WTC11 (cell line): ENCODE measurements around the gene GALNT9. TPM values are rescaled to one million over a fixed set of nuclear protein-coding genes. Genes with fewer than 3 reads are reported as not detected.

ENCODE experiments used
- ATAC-seq: fragments of 200-7000 bp; cut with Tn5 transposase; 2 replicates; pipeline ENCODE4 v1.10.0; 2021; ENCODE audit warnings: mild to moderate bottlenecking, moderate library complexity
- CTCF ChIA-PET: fragments of 300-600 bp; sonication (Branson Sonifier 250); formaldehyde crosslinking; loops from one replicate; lab custom pipeline; 2021; ENCODE audit warnings: antibody characterized with exemption; lab: Charles Lee
- POLR2A ChIA-PET: fragments of 350-600 bp; sonication (Branson Sonifier 250); formaldehyde crosslinking; loops from one replicate; lab custom pipeline; 2021; ENCODE audit warnings: antibody characterized with exemption; lab: Charles Lee
- DNase-seq: peaks from one replicate; pipeline ENCODE4 v3.0.0; 2021; ENCODE audit warnings: low spot score
- H3K27ac Mint-ChIP-seq: 2 replicates; pipeline ENCODE4 v1.8.0; 2021; ENCODE audit warnings: mixed read lengths
- H3K27me3 Mint-ChIP-seq: 2 replicates; pipeline ENCODE4 v1.8.0; 2021; ENCODE audit warnings: low read depth, mild to moderate bottlenecking, moderate library complexity, mixed read lengths
- H3K36me3 Mint-ChIP-seq: 2 replicates; pipeline ENCODE4 v1.8.0; 2021; ENCODE audit warnings: mixed read lengths
- H3K4me1 Mint-ChIP-seq: 2 replicates; pipeline ENCODE4 v1.8.0; 2022; ENCODE audit warnings: mixed read lengths
- H3K4me3 Mint-ChIP-seq: 2 replicates; pipeline ENCODE4 v1.8.0; 2021; ENCODE audit warnings: mild to moderate bottlenecking, moderate library complexity, mixed read lengths
- H3K9me3 Mint-ChIP-seq: 2 replicates; pipeline ENCODE4 v1.8.0; 2021; ENCODE audit warnings: mixed read lengths
- ARID4B ChIP-seq: sonication (generic); formaldehyde crosslinking; IDR thresholded peaks from 2 replicates; pipeline ENCODE4 v1.8.0; 2023; ENCODE audit warnings: missing genetic modification reagents, mild to moderate bottlenecking, borderline replicate concordance
- CREM ChIP-seq: sonication (generic); formaldehyde crosslinking; IDR thresholded peaks from 2 replicates; pipeline ENCODE4 v1.8.1; 2022; ENCODE audit warnings: mild to moderate bottlenecking, missing genetic modification reagents, moderate library complexity
- E2F5 ChIP-seq: sonication (generic); formaldehyde crosslinking; IDR thresholded peaks from 2 replicates; pipeline ENCODE4 v1.8.1; 2022; ENCODE audit warnings: mild to moderate bottlenecking, moderate library complexity, missing genetic modification reagents
- ESRRA ChIP-seq: sonication (generic); formaldehyde crosslinking; IDR thresholded peaks from 2 replicates; pipeline ENCODE4 v1.8.1; 2022; ENCODE audit warnings: mild to moderate bottlenecking, missing genetic modification reagents, borderline replicate concordance
- ETV6 ChIP-seq: sonication (generic); formaldehyde crosslinking; IDR thresholded peaks from 2 replicates; pipeline ENCODE4 v1.8.1; 2022; ENCODE audit warnings: mild to moderate bottlenecking, missing genetic modification reagents
- FOXP1 ChIP-seq: sonication (generic); formaldehyde crosslinking; IDR thresholded peaks from 2 replicates; pipeline ENCODE4 v1.8.0; 2022; ENCODE audit warnings: missing genetic modification reagents, mild to moderate bottlenecking, moderate library complexity, borderline replicate concordance
- IRF1 ChIP-seq: sonication (generic); formaldehyde crosslinking; IDR thresholded peaks from 2 replicates; pipeline ENCODE4 v1.8.0; 2023; ENCODE audit warnings: missing genetic modification reagents
- JUN ChIP-seq: sonication (generic); formaldehyde crosslinking; IDR thresholded peaks from 2 replicates; pipeline ENCODE4 v1.8.0; 2023; ENCODE audit warnings: mild to moderate bottlenecking, missing genetic modification reagents
- NR1H2 ChIP-seq: sonication (generic); formaldehyde crosslinking; IDR thresholded peaks from 2 replicates; pipeline ENCODE4 v1.9.0; 2021; ENCODE audit warnings: mild to moderate bottlenecking, moderate library complexity, missing genetic modification reagents
- RELA ChIP-seq: sonication (generic); formaldehyde crosslinking; IDR thresholded peaks from 2 replicates; pipeline ENCODE4 v1.8.1; 2022; ENCODE audit warnings: missing genetic modification reagents, mild to moderate bottlenecking, borderline replicate concordance
- SP1 ChIP-seq: sonication (generic); formaldehyde crosslinking; conservative IDR thresholded peaks from 2 replicates; pipeline ENCODE4 v1.8.1; 2022; ENCODE audit warnings: missing genetic modification reagents
- ZNF121 ChIP-seq: sonication (generic); formaldehyde crosslinking; IDR thresholded peaks from 2 replicates; pipeline ENCODE4 v1.8.0; 2023; ENCODE audit warnings: missing genetic modification reagents
- ZNF138 ChIP-seq: sonication (generic); formaldehyde crosslinking; conservative IDR thresholded peaks from 2 replicates; pipeline ENCODE4 v1.8.1; 2022; ENCODE audit warnings: mild to moderate bottlenecking, moderate library complexity, missing genetic modification reagents
- ZNF232 ChIP-seq: sonication (generic); formaldehyde crosslinking; IDR thresholded peaks from 2 replicates; pipeline ENCODE4 v1.8.0; 2022; ENCODE audit warnings: mild to moderate bottlenecking, missing genetic modification reagents
- total RNA-seq: library from RNA; stranded (reverse); gene quantifications from 3 replicates; pipeline ENCODE4 v1.2.3, GENCODE V29; 2021
- TF ChIP-seq, protein P1 (sequence below): sonication (generic); formaldehyde crosslinking; IDR thresholded peaks from 2 replicates; pipeline ENCODE4 v1.8.0; 2023; ENCODE audit warnings: mild to moderate bottlenecking, missing genetic modification reagents
- TF ChIP-seq, protein P2 (sequence below): fragments of 250-450 bp; sonication (Bioruptor Pico); conservative IDR thresholded peaks from 2 replicates; pipeline ENCODE4 v1.9.0; 2021; ENCODE audit warnings: mild to moderate bottlenecking
- TF ChIP-seq, protein P3 (sequence below): sonication (generic); formaldehyde crosslinking; IDR thresholded peaks from 2 replicates; pipeline ENCODE4 v1.8.1; 2022; ENCODE audit warnings: mild to moderate bottlenecking, missing genetic modification reagents, moderate library complexity, borderline replicate concordance

GALNT9 gene
- total RNA-seq, 1 experiment from 2014 or later, result 0.90 TPM

DNA sequence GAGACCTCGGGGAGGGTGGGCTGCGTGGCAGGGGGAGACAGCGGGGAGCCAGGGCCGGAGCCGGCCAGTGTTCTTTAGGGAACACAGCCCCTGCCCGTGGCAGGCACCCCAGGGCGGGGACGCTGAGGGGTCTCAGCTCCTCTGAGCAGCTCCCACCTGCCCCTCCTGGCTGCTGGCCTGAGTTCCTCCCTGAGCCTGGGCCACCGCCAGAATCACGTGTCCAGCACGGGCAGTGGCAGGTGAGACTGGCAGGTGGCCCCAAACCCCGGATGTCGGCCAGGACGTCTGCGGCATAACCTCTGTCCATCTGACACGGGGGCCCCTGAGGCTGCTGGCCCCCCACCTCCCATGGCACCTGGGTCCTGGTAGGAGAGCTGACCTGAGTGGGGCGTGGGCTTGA is 160.0 kb downstream of the GALNT9 start (continued):
- TF ChIP-seq ZNF232 (CRISPR knock-in tag) (no peak), SP1 (CRISPR knock-in tag) (no peak), CREM (CRISPR knock-in tag) (no peak)
- TF ChIP-seq, all 79 proteins: peak for 0

DNA sequence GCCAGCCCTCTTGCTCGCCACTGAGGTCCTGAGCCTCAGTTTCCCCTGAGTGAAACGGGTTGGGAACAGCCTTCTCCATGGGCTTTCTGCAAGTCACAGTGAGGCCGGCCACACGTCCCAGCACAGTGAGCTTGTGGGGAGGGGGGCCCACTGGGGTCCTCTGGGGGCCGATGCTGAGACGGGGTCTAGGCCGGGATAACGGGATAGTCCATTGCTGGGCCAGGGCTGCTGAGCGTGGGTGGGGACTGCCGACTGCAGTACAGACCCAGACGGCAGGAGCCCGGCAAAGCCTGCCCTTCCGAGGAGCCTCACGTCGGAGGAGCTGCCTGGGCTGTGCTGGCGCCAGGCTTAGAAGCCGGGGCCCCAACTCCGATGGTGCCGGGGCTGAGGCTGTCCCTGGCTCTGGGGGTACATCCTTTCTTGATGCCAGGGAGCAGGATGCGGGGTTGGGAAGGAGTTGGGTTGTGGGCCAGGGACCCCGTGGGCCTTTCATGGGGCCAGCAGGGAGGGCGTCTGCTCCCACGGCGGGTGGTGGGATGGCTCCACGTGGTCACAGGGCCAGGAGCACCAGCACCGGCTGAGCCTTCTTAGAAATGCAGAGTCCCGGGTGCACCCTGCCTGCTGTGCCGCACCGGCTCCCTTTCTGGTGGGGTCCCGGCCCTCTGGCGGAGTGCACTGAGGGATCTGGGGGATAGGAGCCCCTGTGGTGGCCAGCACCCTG is 160.9 kb downstream of the GALNT9 start:
- DNase-seq, result peak; percentile 8
- ATAC-seq, result no peak
- Mint-ChIP-seq H3K4me3 (no peak overlapping the region), H3K36me3 (no peaks in the 10 kb centered on the region), H3K4me1 (no peaks in the 10 kb centered on the region), H3K27ac (no peak overlapping the region), H3K27me3 (peaks cover 25% of the 10 kb centered on the region), H3K9me3 (peaks cover 15% of the 10 kb centered on the region)
- no peak for TF ChIP-seq ESRRA (CRISPR knock-in tag)
- TF ChIP-seq ETV6 (CRISPR knock-in tag), result no peak
- no peak for TF ChIP-seq RELA (CRISPR knock-in tag)
- ChIA-PET CTCF (interaction anchor here (1.4 to 1.8 kb wide), 3 partner anchors 15 to 246 kb away, joined by 3 to 7 read pairs (median 5); no protein-coding TSS in a partner anchor), POLR2A (no interaction called here)

- ChIA-PET CTCF (interaction anchor here (1.4 to 1.8 kb wide), 3 partner anchors 14 to 246 kb away, joined by 3 to 7 read pairs (median 5); no protein-coding TSS in a partner anchor), POLR2A (no interaction called here)
- Mint-ChIP-seq H3K4me3 (no peak overlapping the region), H3K27me3 (peaks cover 20% of the 10 kb centered on the region), H3K9me3 (peaks cover 15% of the 10 kb centered on the region), H3K27ac (no peak overlapping the region), H3K4me1 (no peaks in the 10 kb centered on the region), H3K36me3 (no peaks in the 10 kb centered on the region)
- peak; percentile 12 for DNase-seq
- no peak for ATAC-seq
- TF ChIP-seq JUN (no peak), NR1H2 (CRISPR knock-in tag) (no peak), ETV6 (CRISPR knock-in tag) (no peak), SP1 (CRISPR knock-in tag) (no peak), ZNF121 (CRISPR knock-in tag) (no peak), E2F5 (no peak), ARID4B (CRISPR knock-in tag) (no peak), ZNF232 (CRISPR knock-in tag) (no peak), IRF1 (CRISPR knock-in tag) (no peak), FOXP1 (no peak), CREM (CRISPR knock-in tag) (no peak), ZNF138 (CRISPR knock-in tag) (no peak)
- TF ChIP-seq, protein P1, sequence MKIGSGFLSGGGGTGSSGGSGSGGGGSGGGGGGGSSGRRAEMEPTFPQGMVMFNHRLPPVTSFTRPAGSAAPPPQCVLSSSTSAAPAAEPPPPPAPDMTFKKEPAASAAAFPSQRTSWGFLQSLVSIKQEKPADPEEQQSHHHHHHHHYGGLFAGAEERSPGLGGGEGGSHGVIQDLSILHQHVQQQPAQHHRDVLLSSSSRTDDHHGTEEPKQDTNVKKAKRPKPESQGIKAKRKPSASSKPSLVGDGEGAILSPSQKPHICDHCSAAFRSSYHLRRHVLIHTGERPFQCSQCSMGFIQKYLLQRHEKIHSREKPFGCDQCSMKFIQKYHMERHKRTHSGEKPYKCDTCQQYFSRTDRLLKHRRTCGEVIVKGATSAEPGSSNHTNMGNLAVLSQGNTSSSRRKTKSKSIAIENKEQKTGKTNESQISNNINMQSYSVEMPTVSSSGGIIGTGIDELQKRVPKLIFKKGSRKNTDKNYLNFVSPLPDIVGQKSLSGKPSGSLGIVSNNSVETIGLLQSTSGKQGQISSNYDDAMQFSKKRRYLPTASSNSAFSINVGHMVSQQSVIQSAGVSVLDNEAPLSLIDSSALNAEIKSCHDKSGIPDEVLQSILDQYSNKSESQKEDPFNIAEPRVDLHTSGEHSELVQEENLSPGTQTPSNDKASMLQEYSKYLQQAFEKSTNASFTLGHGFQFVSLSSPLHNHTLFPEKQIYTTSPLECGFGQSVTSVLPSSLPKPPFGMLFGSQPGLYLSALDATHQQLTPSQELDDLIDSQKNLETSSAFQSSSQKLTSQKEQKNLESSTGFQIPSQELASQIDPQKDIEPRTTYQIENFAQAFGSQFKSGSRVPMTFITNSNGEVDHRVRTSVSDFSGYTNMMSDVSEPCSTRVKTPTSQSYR, result no peak
- TF ChIP-seq, protein P2, sequence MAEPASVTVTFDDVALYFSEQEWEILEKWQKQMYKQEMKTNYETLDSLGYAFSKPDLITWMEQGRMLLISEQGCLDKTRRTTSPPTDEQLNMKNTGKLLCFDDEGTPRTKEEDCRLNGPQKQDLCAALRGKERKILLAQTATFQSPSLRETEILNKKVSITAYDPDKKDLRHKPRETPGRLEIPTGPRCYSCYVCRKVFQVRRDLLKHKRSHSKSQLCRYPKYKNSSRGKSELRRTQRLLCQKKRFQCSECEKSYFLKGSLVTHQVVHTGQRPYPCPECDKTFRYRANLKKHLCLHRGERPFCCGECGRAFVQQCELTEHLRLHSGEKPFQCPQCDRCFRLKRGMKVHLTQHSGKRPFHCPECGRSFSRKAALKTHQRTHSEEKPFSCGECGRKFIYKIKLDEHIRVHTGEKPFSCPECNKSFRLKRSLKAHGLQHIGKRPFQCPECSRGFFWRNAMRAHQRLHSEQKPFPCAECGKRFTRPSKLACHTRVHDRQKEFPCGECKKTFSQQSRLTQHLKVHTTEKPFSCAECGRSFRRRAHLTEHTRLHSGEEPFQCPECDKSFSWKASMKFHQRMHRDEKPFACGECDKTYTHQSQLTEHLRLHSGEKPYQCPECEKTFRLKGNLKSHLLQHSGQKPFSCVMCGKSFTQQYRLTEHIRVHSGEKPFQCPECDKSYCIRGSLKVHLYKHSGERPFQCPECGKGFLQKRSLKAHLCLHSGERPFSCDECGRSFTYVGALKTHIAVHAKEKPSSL (CRISPR knock-in tag), result no peak
- TF ChIP-seq, protein P3, sequence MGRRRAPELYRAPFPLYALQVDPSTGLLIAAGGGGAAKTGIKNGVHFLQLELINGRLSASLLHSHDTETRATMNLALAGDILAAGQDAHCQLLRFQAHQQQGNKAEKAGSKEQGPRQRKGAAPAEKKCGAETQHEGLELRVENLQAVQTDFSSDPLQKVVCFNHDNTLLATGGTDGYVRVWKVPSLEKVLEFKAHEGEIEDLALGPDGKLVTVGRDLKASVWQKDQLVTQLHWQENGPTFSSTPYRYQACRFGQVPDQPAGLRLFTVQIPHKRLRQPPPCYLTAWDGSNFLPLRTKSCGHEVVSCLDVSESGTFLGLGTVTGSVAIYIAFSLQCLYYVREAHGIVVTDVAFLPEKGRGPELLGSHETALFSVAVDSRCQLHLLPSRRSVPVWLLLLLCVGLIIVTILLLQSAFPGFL (CRISPR knock-in tag), result no peak
Measured at GRCh38 chr12:132167611-132168310, 161.6 kb downstream of the GALNT9 start.
